Keratinocyte (primary cell): ENCODE measurements around the gene LYPD5.

Experiments used
- CTCF ChIP-seq, 3 experiments: IDR thresholded peaks in 1 of 3; conservative IDR thresholded peaks in 1 of 3; optimal IDR thresholded peaks in 1 of 3; 2 replicates in 2 of 3; 3 replicates in 1 of 3; pipeline versions ENCODE3 to v1.5.1; 2011; ENCODE audit warnings: low read length in 3 of 3, mild to moderate bottlenecking in 3 of 3, moderate library complexity in 2 of 3, control low read depth in 1 of 3, inconsistent platforms in 1 of 3; ENCODE audit not compliant: insufficient read depth in 2 of 3; ENCODE audit errors: extremely low read depth in 1 of 3
- EZH2 ChIP-seq: IDR thresholded peaks from one replicate; pipeline ENCODE4 v1.6.1; 2012; ENCODE audit warnings: inconsistent platforms, mild to moderate bottlenecking, low read length, moderate library complexity

GRCh38 chr19:43778651-43779050 is 23.6 kb downstream of the LYPD5 start:
- TF ChIP-seq CTCF (optimal IDR thresholded peaks at IDR 0.05 in 1 of 3, IDR thresholded peaks at IDR 0.05 in 1 of 3, conservative IDR thresholded peaks at IDR 0.05 in 1 of 3; ENCODE audit: extremely low read depth in 1 of 3, insufficient read depth in 2 of 3, low read length in 3 of 3) (no peak), EZH2 (no peak)
